A673 (cell line): ENCODE results near the gene PDHB. TPM values are rescaled to one million over a fixed set of nuclear protein-coding genes. Genes with fewer than 3 reads are reported as not detected.

Experiments used
- BruUV-seq: library from RNA; stranded (reverse); fragments of 400-500 nt; replicated peaks from 2 replicates; lab custom pipeline; 2021; lab: Mats Ljungman, UMichigan
- CTCF ChIA-PET: fragments of 300-600 bp; sonication (Branson Sonifier 250); formaldehyde crosslinking; loops from one replicate; lab custom pipeline; 2022; ENCODE audit warnings: antibody characterized with exemption; lab: Charles Lee
- POLR2A ChIA-PET: fragments of 300-600 bp; sonication (Branson Sonifier 250); formaldehyde crosslinking; loops from one replicate; lab custom pipeline; 2022; ENCODE audit warnings: antibody characterized with exemption; ENCODE audit not compliant: low non-redundant PET; lab: Charles Lee
- DNase-seq: peaks from one replicate; pipeline ENCODE4 v3.0.0-alpha.2; 2015; ENCODE audit warnings: low spot score
- H3K27ac ChIP-seq: fragments of 200-600 bp; sonication (generic); 2 replicates; pipeline ENCODE4 v1.5.1; 2016; ENCODE audit warnings: mixed run types, low read depth, mild to moderate bottlenecking, mixed read lengths, antibody characterized with exemption, low read length; ENCODE audit not compliant: poor library complexity, severe bottlenecking
- H3K27me3 ChIP-seq: fragments of 200-600 bp; sonication (generic); replicated peaks from 2 replicates; pipeline ENCODE4 v1.6.1; 2017; ENCODE audit warnings: mixed run types, low read depth, mild to moderate bottlenecking, mixed read lengths, antibody characterized with exemption, low read length; ENCODE audit not compliant: insufficient read depth, poor library complexity
- H3K36me3 ChIP-seq: fragments of 200-600 bp; sonication (generic); 2 replicates; pipeline ENCODE4 v1.6.1; 2016; ENCODE audit warnings: mixed run types, mild to moderate bottlenecking, mixed read lengths, antibody characterized with exemption, low read length; ENCODE audit not compliant: insufficient read depth, poor library complexity, severe bottlenecking
- H3K4me1 ChIP-seq: fragments of 200-600 bp; sonication (generic); 2 replicates; pipeline ENCODE4 v1.6.1; 2017; ENCODE audit warnings: mixed run types, mild to moderate bottlenecking, mixed read lengths, antibody characterized with exemption, low read length; ENCODE audit not compliant: insufficient read depth, poor library complexity, severe bottlenecking
- H3K4me3 ChIP-seq: fragments of 200-600 bp; sonication (generic); 2 replicates; pipeline ENCODE4 v1.5.1; 2016; ENCODE audit warnings: low read depth, mixed run types, mild to moderate bottlenecking, mixed read lengths, low read length; ENCODE audit not compliant: poor library complexity, severe bottlenecking
- H3K9me3 ChIP-seq: fragments of 200-600 bp; sonication (generic); 2 replicates; pipeline ENCODE4 v1.6.1; 2016; ENCODE audit warnings: mixed run types, low read depth, mild to moderate bottlenecking, mixed read lengths, antibody characterized with exemption, low read length; ENCODE audit not compliant: poor library complexity, severe bottlenecking
- CTCF ChIP-seq: fragments of 300-800, 200-600 bp; sonication (generic); conservative IDR thresholded peaks from 2 replicates; pipeline ENCODE4 v1.5.1; 2017; ENCODE audit warnings: low read depth, mild to moderate bottlenecking, antibody characterized with exemption, low read length, moderate library complexity, mixed read lengths
- EZH2 ChIP-seq: fragments of 200-600 bp; sonication (generic); IDR thresholded peaks from 2 replicates; pipeline ENCODE4 v1.6.1; 2017; ENCODE audit warnings: borderline replicate concordance, low read depth, mild to moderate bottlenecking, mixed read lengths, antibody characterized with exemption, low read length; ENCODE audit not compliant: poor library complexity, severe bottlenecking
- intact Hi-C: fragments of 100-400 bp; cut with micrococcal nuclease; formaldehyde crosslinking; loops from one replicate; pipeline ENCODE4 v1.10.0; 2022; ENCODE audit not compliant: unreplicated experiment
- total RNA-seq: library from RNA; stranded (reverse); gene quantifications from 2 replicates; pipeline ENCODE4 v1.2.3, GENCODE V29; 2021

The PDHB gene
- total RNA-seq, 1 experiment from 2014 or later = 56.0 TPM

GRCh38 chr3:58391156-58391865 lies 42.3 kb downstream of the PDHB start:
- Histone ChIP-seq H3K4me3 (no peak overlapping the region), H3K27ac (peak overlapping the region; percentile 23), H3K27me3 (no peaks in the 10 kb centered on the region), H3K36me3 (no peaks in the 10 kb centered on the region), H3K9me3 (no peaks in the 10 kb centered on the region), H3K4me1 (peaks cover 50% of the 10 kb centered on the region)
- CTCF ChIA-PET = interaction anchor here (0.7 kb wide), 1 partner anchor 200 kb away, joined by 3 read pairs; no protein-coding TSS in a partner anchor
- DNase-seq = no peak
- POLR2A ChIA-PET = no interaction called here
- TF ChIP-seq EZH2 (no peak), CTCF (no peak)
- no TSS peak for BruUV-seq
- intact Hi-C loops = no loop called here

GRCh38 chr3:58388550-58389091 lies 45.0 kb downstream of the PDHB start:
- no peaks in the 10 kb centered on the region for H3K27me3 ChIP-seq
- no TSS peak for BruUV-seq
- H3K27ac ChIP-seq = peak overlapping the region; percentile 84
- intact Hi-C loops = loop anchor here (5.0 kb wide), 1 partner anchor 56 kb away; the partner anchor contains the start of gene PXK
- H3K9me3 ChIP-seq = no peaks in the 10 kb centered on the region
- TF ChIP-seq EZH2 (no peak), CTCF (no peak)
- DNase-seq = peak; percentile 87
- H3K36me3 ChIP-seq = no peaks in the 10 kb centered on the region
- CTCF ChIA-PET = interaction anchor here (0.6 kb wide), 1 partner anchor 20 kb away, joined by 3 read pairs; no protein-coding TSS in a partner anchor
- H3K4me1 ChIP-seq = peaks cover 52% of the 10 kb centered on the region
- POLR2A ChIA-PET = no interaction called here
- H3K4me3 ChIP-seq = no peak overlapping the region

GRCh38 chr3:58387650-58388546 lies 45.7 kb downstream of the PDHB start:
- POLR2A ChIA-PET = no interaction called here
- H3K27ac ChIP-seq = peak overlapping the region; percentile 84
- DNase-seq = no peak
- no peaks in the 10 kb centered on the region for H3K36me3 ChIP-seq
- intact Hi-C loops = loop anchor here (5.0 kb wide), 1 partner anchor 56 kb away; the partner anchor contains the start of gene PXK
- H3K27me3 ChIP-seq = no peaks in the 10 kb centered on the region
- no peaks in the 10 kb centered on the region for H3K9me3 ChIP-seq
- peaks cover 54% of the 10 kb centered on the region for H3K4me1 ChIP-seq
- CTCF ChIA-PET = no interaction called here
- no peak overlapping the region for H3K4me3 ChIP-seq
- no TSS peak for BruUV-seq
- TF ChIP-seq EZH2 = no peak
- TF ChIP-seq CTCF = no peak
